Smooth muscle cell of the brain vasculature (primary cell): Measurements from ENCODE around the gene LARGE1.

Source experiments
- DNase-seq: peaks from one replicate; pipeline ENCODE4 v3.0.0-alpha.2; 2012; ENCODE audit warnings: low read depth, low spot score

LARGE1 gene

GRCh38 chr22:33823552-33823951 lies 96.7 kb downstream of the LARGE1 start:
- DNase-seq = no peak

- no peak for DNase-seq
Observed at GRCh38 chr22:33821290-33821689, 99.0 kb downstream of the LARGE1 start.

GRCh38 chr22:33819743-33820142 lies 100.5 kb downstream of the LARGE1 start:
- DNase-seq = no peak

- no peak for DNase-seq
Observed at GRCh38 chr22:33817512-33818127, 102.7 kb downstream of the LARGE1 start.

- no peak for DNase-seq
Observed at GRCh38 chr22:33812360-33812977, 107.8 kb downstream of the LARGE1 start.

GRCh38 chr22:33811686-33812085 lies 108.6 kb downstream of the LARGE1 start:
- no peak for DNase-seq

- DNase-seq = no peak
Observed at GRCh38 chr22:33811208-33811607, 109.1 kb downstream of the LARGE1 start.

- no peak for DNase-seq
Observed at GRCh38 chr22:33807470-33807869, 112.8 kb downstream of the LARGE1 start.

- DNase-seq = no peak
Observed at GRCh38 chr22:33806191-33806590, 114.1 kb downstream of the LARGE1 start.

GRCh38 chr22:33803371-33804282 lies 116.6 kb downstream of the LARGE1 start:
- DNase-seq = no peak

GRCh38 chr22:33798401-33798800 lies 121.9 kb downstream of the LARGE1 start:
- DNase-seq = no peak

GRCh38 chr22:33796494-33796893 lies 123.8 kb downstream of the LARGE1 start:
- no peak for DNase-seq

GRCh38 chr22:33793475-33793874 lies 126.8 kb downstream of the LARGE1 start:
- DNase-seq = no peak

- no peak for DNase-seq
Observed at GRCh38 chr22:33792832-33793231, 127.4 kb downstream of the LARGE1 start.

- DNase-seq = no peak
Observed at GRCh38 chr22:33789690-33790253, 130.5 kb downstream of the LARGE1 start.

- no peak for DNase-seq
Observed at GRCh38 chr22:33788927-33789326, 131.3 kb downstream of the LARGE1 start.

GRCh38 chr22:33787645-33788456 lies 132.4 kb downstream of the LARGE1 start:
- DNase-seq = no peak

- no peak for DNase-seq
Observed at GRCh38 chr22:33786149-33786548, 134.1 kb downstream of the LARGE1 start.

- DNase-seq = no peak
Observed at GRCh38 chr22:33785283-33785968, 134.8 kb downstream of the LARGE1 start.

- DNase-seq = no peak
Observed at GRCh38 chr22:33781411-33781810, 138.9 kb downstream of the LARGE1 start.
